ENCODE measurements around the gene RABEPK.

- TF ChIP-seq EZH2 (IDR thresholded peaks at IDR 0.05) = no peak
- no peak for TF ChIP-seq POLR2AphosphoS5 (IDR thresholded peaks at IDR 0.05; ENCODE audit: borderline replicate concordance, low read depth, low read length)
- TF ChIP-seq FOXP2 (optimal IDR thresholded peaks at IDR 0.05; ENCODE audit: control extremely low read depth, extremely low read length, insufficient read depth) = no peak
Measured at GRCh38 chr9:125176636-125177035, 23.7 kb upstream of the RABEPK start.

All from SK-N-MC (cell line).